ENCODE measurements around the gene CEP192. TPM values are rescaled to one million over a fixed set of nuclear protein-coding genes. Genes with fewer than 3 reads are reported as not detected.

Gene CEP192
- total RNA-seq, 1 donor from 2014 or later, result 58.7 TPM

DNA sequence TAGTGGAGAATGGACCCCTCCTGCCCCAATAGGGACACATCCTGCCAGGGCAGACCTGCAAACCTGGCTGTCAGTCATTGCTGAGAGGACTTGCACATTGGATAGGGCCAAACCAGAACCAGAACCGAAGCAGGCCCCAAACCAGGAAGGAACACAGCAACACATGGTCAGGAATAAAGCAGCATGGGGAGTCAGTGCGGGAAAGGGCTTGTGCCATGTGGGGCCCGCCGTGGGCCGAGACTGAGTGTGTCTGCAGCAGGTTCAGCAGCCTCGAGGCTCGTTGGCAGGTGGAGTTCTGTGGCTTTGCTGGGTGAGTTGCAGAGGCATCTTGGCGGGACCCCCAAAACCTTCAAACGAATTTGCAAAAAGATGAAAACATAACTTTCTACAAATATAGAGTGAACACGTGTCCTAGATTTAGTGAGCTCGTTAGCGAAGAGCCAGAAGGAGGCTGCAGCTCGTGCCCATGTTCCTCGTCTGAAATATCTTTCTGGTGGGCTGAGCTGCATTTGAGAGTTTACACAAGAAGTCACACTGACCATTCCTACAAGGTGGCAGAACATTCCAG, 182.5 kb downstream of the CEP192 start:
- Mint-ChIP-seq H3K27me3 (ENCODE audit: insufficient read depth, low read depth) (peaks cover 3% of the 10 kb centered on the region), H3K4me3 (no peak overlapping the region), H3K4me1 (no peaks in the 10 kb centered on the region), H3K9me3 (no peaks in the 10 kb centered on the region), H3K27ac (no peak overlapping the region), H3K36me3 (no peaks in the 10 kb centered on the region)
- TF ChIP-seq EZH2phosphoT487 (IDR thresholded peaks at IDR 0.05) (no peak), EZH2 (IDR thresholded peaks at IDR 0.05) (no peak)
- TF ChIP-seq, protein P1, sequence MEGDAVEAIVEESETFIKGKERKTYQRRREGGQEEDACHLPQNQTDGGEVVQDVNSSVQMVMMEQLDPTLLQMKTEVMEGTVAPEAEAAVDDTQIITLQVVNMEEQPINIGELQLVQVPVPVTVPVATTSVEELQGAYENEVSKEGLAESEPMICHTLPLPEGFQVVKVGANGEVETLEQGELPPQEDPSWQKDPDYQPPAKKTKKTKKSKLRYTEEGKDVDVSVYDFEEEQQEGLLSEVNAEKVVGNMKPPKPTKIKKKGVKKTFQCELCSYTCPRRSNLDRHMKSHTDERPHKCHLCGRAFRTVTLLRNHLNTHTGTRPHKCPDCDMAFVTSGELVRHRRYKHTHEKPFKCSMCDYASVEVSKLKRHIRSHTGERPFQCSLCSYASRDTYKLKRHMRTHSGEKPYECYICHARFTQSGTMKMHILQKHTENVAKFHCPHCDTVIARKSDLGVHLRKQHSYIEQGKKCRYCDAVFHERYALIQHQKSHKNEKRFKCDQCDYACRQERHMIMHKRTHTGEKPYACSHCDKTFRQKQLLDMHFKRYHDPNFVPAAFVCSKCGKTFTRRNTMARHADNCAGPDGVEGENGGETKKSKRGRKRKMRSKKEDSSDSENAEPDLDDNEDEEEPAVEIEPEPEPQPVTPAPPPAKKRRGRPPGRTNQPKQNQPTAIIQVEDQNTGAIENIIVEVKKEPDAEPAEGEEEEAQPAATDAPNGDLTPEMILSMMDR (IDR thresholded peaks at IDR 0.05), result no peak
- H3K27ac ChIP-seq, result no peak overlapping the region
- no peaks in the 10 kb centered on the region for H3K27me3 ChIP-seq
- no peak overlapping the region for H3K4me3 ChIP-seq
- DNase-seq (ENCODE audit: low spot score), result no peak
- no peaks in the 10 kb centered on the region for H3K9me3 ChIP-seq (ENCODE audit: low read depth)
- no peak overlapping the region for H3K4me2 ChIP-seq
- no peaks in the 10 kb centered on the region for H3K4me1 ChIP-seq
- no peaks in the 10 kb centered on the region for H3K36me3 ChIP-seq
- no peak overlapping the region for H2AFZ ChIP-seq (replicated peaks)
- no peaks in the 10 kb centered on the region for H4K20me1 ChIP-seq (ENCODE audit: low read depth)
- H3K9ac ChIP-seq, result no peak overlapping the region
- no peaks in the 10 kb centered on the region for H3K79me2 ChIP-seq (ENCODE audit: low read depth)
- no peaks in the 10 kb centered on the region for H3F3A ChIP-seq (ENCODE audit: low read depth)

Other genes starting within 250 kb of the CEP192 start
- 47.7 and 57.9 TPM in 2 replicates for gene PTPN2, start 107.1 kb upstream of the CEP192 start, total RNA-seq (ENCODE audit: low replicate concordance)
- gene SEH1L, start 43.4 kb upstream of the CEP192 start, total RNA-seq (ENCODE audit: low replicate concordance), result 40.5 and 48.6 TPM in 2 replicates
- gene LDLRAD4, start 227.4 kb downstream of the CEP192 start, total RNA-seq (ENCODE audit: low replicate concordance), result 0.28 and 0.65 TPM in 2 replicates